Coronary artery (tissue), 2 donors: ENCODE data around the gene IKZF3.
A peak's percentile ranks its signal among the peaks of the same experiment; 100 is the strongest.
"Not testable (repeated sequence)": the region's sequence is repeated elsewhere in the genome, so short reads cannot be mapped to it uniquely, and the experiment has no call there.

ENCODE experiments used
- DNase-seq: peaks from one replicate; pipeline ENCODE4 v3.0.0-alpha.2; 2017; ENCODE audit warnings: low spot score
- H3K27ac ChIP-seq, 2 donors: fragments of 200-600 bp; sonication (generic); one replicate each; pipeline ENCODE4 v1.5.1; 2016 to 2019
- H3K4me3 ChIP-seq: fragments of 200-600 bp; sonication (generic); 2 replicates; pipeline ENCODE4 v1.5.1; 2016; ENCODE audit warnings: mild to moderate bottlenecking, moderate library complexity
- CTCF ChIP-seq: fragments of 200-600 bp; sonication (generic); IDR thresholded peaks from one replicate; pipeline ENCODE4 v1.5.1; 2019; ENCODE audit warnings: antibody characterized with exemption

Gene IKZF3

GRCh38 chr17:39863918-39864746 lies at the start of gene IKZF3:
Gene IKZF3, minus strand, starts transcription at chr17:39864312. Its CDS starts 186 bp downstream, at chr17:39864126.
- no peak for DNase-seq
- H3K4me3 ChIP-seq: peak within 1 kb of the TSS; percentile 50
- H3K27ac ChIP-seq: no peak within 1 kb of the TSS
- TF ChIP-seq CTCF: no peak

- Histone ChIP-seq H3K27ac (no peak overlapping the region), H3K4me3 (no peak overlapping the region)
- no peak for TF ChIP-seq CTCF
- DNase-seq: no peak
Measured at GRCh38 chr17:39908789-39909352, 44.8 kb upstream of the IKZF3 start.

- H3K4me3 ChIP-seq: no peak overlapping the region
- DNase-seq: no peak
- no peak for TF ChIP-seq CTCF
Measured at GRCh38 chr17:39904990-39905288, 40.8 kb upstream of the IKZF3 start.

GRCh38 chr17:39903158-39903884 lies 39.2 kb upstream of the IKZF3 start:
- H3K4me3 ChIP-seq: no peak overlapping the region
- TF ChIP-seq CTCF: no peak
- H3K27ac ChIP-seq: no peak overlapping the region
- DNase-seq: no peak

More at GRCh38 chr17:39904990-39905288, 40.8 kb upstream of the IKZF3 start:
- H3K27ac ChIP-seq: no peak overlapping the region

GRCh38 chr17:39902027-39902426 lies 37.9 kb upstream of the IKZF3 start:
- not testable (repeated sequence) for DNase-seq, H3K4me3 ChIP-seq

GRCh38 chr17:39899215-39899614 lies 35.1 kb upstream of the IKZF3 start:
- TF ChIP-seq CTCF: no peak
- DNase-seq: no peak
- H3K4me3 ChIP-seq: no peak overlapping the region
- no peak overlapping the region for H3K27ac ChIP-seq

More at GRCh38 chr17:39902027-39902426, 37.9 kb upstream of the IKZF3 start:
- not testable (repeated sequence) for H3K27ac ChIP-seq

- H3K27ac ChIP-seq: no peak overlapping the region
- DNase-seq: no peak
- no peak for TF ChIP-seq CTCF
- H3K4me3 ChIP-seq: no peak overlapping the region
Measured at GRCh38 chr17:39898088-39898487, 34.0 kb upstream of the IKZF3 start.
